MM.1S (cell line): Measurements from ENCODE around the gene ZNF710.
A peak's percentile ranks its signal among the peaks of the same experiment; 100 is the strongest.

Experiments used
- DNase-seq: peaks from one replicate; pipeline ENCODE4 v3.0.0-alpha.2; 2015
- H2AFZ ChIP-seq: fragments of 300-600 bp; sonication (generic); 2 replicates; pipeline ENCODE4 v1.6.0; 2016; ENCODE audit warnings: antibody characterized with exemption, low read length
- H3F3A ChIP-seq: fragments of 300-600 bp; sonication (generic); 2 replicates; pipeline ENCODE4 v1.6.1; 2016; ENCODE audit warnings: mild to moderate bottlenecking, antibody characterized with exemption, low read length, moderate library complexity, mixed read lengths; ENCODE audit not compliant: insufficient read depth
- H3K27ac ChIP-seq: fragments of 300-600 bp; sonication (generic); 2 replicates; pipeline ENCODE4 v1.5.1; 2016; ENCODE audit warnings: mild to moderate bottlenecking, low read length
- H3K27me3 ChIP-seq: fragments of 300-600 bp; sonication (generic); replicated peaks from 2 replicates; pipeline ENCODE4 v1.6.0; 2016; ENCODE audit warnings: low read length; ENCODE audit not compliant: insufficient read depth
- H3K36me3 ChIP-seq: fragments of 300-600 bp; sonication (generic); replicated peaks from 2 replicates; pipeline ENCODE4 v1.6.1; 2016; ENCODE audit warnings: mild to moderate bottlenecking, low read length, mixed read lengths; ENCODE audit not compliant: insufficient read depth
- H3K4me1 ChIP-seq: fragments of 300-600 bp; sonication (generic); 2 replicates; pipeline ENCODE4 v1.6.1; 2016; ENCODE audit warnings: low read length, mixed read lengths
- H3K4me2 ChIP-seq: fragments of 300-600 bp; sonication (generic); 2 replicates; pipeline ENCODE4 v1.6.0; 2016; ENCODE audit warnings: low read depth, low read length
- H3K4me3 ChIP-seq: fragments of 300-600 bp; sonication (generic); 2 replicates; pipeline ENCODE4 v1.5.1; 2016; ENCODE audit warnings: low read length, mixed read lengths
- H3K79me2 ChIP-seq: fragments of 300-600 bp; sonication (generic); 2 replicates; pipeline ENCODE4 v1.6.1; 2016; ENCODE audit warnings: mixed run types, low read length, mixed read lengths
- H3K9ac ChIP-seq: fragments of 300-600 bp; sonication (generic); 2 replicates; pipeline ENCODE4 v1.6.1; 2016; ENCODE audit warnings: low read length, mixed read lengths
- H3K9me2 ChIP-seq: fragments of 300-600 bp; sonication (generic); replicated peaks from 2 replicates; pipeline ENCODE4 v1.6.1; 2016; ENCODE audit warnings: mild to moderate bottlenecking, low read length, mixed read lengths; ENCODE audit not compliant: insufficient read depth
- H3K9me3 ChIP-seq: fragments of 300-600 bp; sonication (generic); replicated peaks from 2 replicates; pipeline ENCODE4 v1.6.1; 2016; ENCODE audit warnings: mild to moderate bottlenecking, low read length, mixed read lengths; ENCODE audit not compliant: insufficient read depth
- H4K20me1 ChIP-seq: fragments of 300-600 bp; sonication (generic); 2 replicates; pipeline ENCODE4 v1.6.1; 2016; ENCODE audit warnings: mild to moderate bottlenecking, low read length, moderate library complexity, mixed read lengths; ENCODE audit not compliant: insufficient read depth
- EZH2 ChIP-seq: fragments of 300-600 bp; sonication (generic); optimal IDR thresholded peaks from 2 replicates; pipeline ENCODE3; 2017; ENCODE audit warnings: low read depth, mild to moderate bottlenecking, antibody characterized with exemption, low read length, mixed read lengths
- EZH2phosphoT487 ChIP-seq: fragments of 300-600 bp; sonication (generic); IDR thresholded peaks from 2 replicates; pipeline ENCODE4 v1.6.1; 2018; ENCODE audit warnings: antibody characterized with exemption, low read length
- TF ChIP-seq, protein P1 (sequence below): fragments of 300-600 bp; sonication (generic); IDR thresholded peaks from 2 replicates; pipeline ENCODE4 v1.5.1; 2016; ENCODE audit warnings: antibody characterized with exemption, low read length, mixed read lengths

The ZNF710 gene

DNA sequence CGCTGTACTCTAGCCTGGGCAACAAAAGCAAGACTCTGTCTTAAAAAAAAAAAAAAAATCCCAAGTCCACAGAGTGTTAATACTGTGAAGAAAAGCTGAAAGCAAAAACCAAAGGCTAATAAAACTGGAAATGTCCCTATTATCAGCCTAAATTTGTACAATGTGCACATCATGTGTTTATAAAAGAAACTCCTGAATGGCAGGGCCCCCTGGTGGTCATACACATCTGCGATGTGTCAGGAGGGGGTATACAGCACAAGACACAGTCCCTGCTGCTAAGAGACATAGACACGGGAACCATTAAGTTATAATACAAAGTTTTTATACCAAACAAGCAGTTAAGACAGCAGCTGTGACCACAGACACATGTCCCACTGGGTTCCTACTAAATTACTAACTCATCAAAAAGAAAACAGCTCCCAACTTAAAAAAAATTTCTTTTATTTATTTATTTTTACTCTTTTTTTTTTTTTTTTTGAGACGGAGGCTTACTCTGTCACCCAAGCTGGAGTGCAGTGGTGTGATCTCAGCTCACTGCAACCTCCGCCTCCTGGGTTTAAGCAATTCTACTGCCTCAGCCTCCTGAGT is 70.2 kb downstream of the ZNF710 start:
- Histone ChIP-seq H3K27me3 (no peaks in the 10 kb centered on the region), H3K27ac (peak overlapping the region; percentile 97; the same call in 1 of the 2 replicates), H3K9ac (no peak overlapping the region), H3K4me2 (no peak overlapping the region), H3K36me3 (no peaks in the 10 kb centered on the region; the same call in 1 of the 2 replicates), H4K20me1 (no peaks in the 10 kb centered on the region), H2AFZ (no peak overlapping the region), H3K79me2 (peaks cover 21% of the 10 kb centered on the region), H3K9me3 (no peaks in the 10 kb centered on the region), H3K4me3 (no peak overlapping the region), H3K9me2 (no peaks in the 10 kb centered on the region), H3F3A (peaks cover 59% of the 10 kb centered on the region), H3K4me1 (peaks cover 63% of the 10 kb centered on the region)
- TF ChIP-seq EZH2phosphoT487: no peak
- TF ChIP-seq EZH2: no peak
- TF ChIP-seq, protein P1, sequence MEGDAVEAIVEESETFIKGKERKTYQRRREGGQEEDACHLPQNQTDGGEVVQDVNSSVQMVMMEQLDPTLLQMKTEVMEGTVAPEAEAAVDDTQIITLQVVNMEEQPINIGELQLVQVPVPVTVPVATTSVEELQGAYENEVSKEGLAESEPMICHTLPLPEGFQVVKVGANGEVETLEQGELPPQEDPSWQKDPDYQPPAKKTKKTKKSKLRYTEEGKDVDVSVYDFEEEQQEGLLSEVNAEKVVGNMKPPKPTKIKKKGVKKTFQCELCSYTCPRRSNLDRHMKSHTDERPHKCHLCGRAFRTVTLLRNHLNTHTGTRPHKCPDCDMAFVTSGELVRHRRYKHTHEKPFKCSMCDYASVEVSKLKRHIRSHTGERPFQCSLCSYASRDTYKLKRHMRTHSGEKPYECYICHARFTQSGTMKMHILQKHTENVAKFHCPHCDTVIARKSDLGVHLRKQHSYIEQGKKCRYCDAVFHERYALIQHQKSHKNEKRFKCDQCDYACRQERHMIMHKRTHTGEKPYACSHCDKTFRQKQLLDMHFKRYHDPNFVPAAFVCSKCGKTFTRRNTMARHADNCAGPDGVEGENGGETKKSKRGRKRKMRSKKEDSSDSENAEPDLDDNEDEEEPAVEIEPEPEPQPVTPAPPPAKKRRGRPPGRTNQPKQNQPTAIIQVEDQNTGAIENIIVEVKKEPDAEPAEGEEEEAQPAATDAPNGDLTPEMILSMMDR: peak; percentile 83
- peak; percentile 87 for DNase-seq

DNA sequence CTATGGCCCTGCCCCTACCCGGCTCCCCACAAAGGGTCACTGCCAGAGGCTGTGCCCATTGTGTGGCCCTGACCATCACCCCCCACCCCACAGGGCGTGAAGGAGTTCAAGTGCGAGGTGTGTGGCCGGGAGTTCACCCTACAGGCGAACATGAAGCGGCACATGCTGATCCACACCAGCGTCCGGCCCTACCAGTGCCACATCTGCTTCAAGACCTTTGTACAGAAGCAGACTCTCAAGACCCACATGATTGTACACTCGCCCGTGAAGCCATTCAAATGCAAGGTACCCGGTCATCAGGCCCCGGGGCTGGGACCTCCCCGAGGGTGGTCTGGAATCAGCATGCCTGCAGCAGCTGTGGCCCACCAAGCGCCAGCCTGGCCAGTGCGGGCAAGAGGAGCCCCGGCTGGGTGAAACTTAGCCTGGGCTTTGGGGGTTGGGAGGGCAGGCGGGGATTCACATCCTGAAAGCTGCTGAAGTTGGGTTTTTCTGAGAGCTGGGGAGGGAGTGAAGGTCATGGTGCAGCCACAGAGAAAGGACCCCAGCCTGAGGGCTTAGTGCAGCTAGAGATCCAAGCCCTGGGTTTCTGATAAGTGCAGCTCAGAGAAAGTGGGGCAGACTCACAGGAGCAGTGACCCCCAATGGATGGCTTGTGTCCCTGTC is 72.0 kb downstream of the ZNF710 start:
- DNase-seq: peak; percentile 86
- H3F3A ChIP-seq: peaks cover 66% of the 10 kb centered on the region
- peak overlapping the region; percentile 61 for H3K9ac ChIP-seq
- TF ChIP-seq EZH2 (no peak), EZH2phosphoT487 (no peak)
- TF ChIP-seq, protein P1: peak; percentile 39
- no peaks in the 10 kb centered on the region for H4K20me1 ChIP-seq
- H3K4me2 ChIP-seq: peak overlapping the region; percentile 60
- no peak overlapping the region for H2AFZ ChIP-seq
- peaks cover 69% of the 10 kb centered on the region for H3K4me1 ChIP-seq
- peaks cover 15% of the 10 kb centered on the region for H3K79me2 ChIP-seq
- no peaks in the 10 kb centered on the region; the same call in 1 of the 2 replicates for H3K36me3 ChIP-seq
- H3K27ac ChIP-seq: peak overlapping the region; percentile 97
- no peaks in the 10 kb centered on the region for H3K27me3 ChIP-seq
- no peaks in the 10 kb centered on the region for H3K9me2 ChIP-seq
- H3K4me3 ChIP-seq: peak overlapping the region; percentile 21; the same call in 1 of the 2 replicates
- no peaks in the 10 kb centered on the region for H3K9me3 ChIP-seq

DNA sequence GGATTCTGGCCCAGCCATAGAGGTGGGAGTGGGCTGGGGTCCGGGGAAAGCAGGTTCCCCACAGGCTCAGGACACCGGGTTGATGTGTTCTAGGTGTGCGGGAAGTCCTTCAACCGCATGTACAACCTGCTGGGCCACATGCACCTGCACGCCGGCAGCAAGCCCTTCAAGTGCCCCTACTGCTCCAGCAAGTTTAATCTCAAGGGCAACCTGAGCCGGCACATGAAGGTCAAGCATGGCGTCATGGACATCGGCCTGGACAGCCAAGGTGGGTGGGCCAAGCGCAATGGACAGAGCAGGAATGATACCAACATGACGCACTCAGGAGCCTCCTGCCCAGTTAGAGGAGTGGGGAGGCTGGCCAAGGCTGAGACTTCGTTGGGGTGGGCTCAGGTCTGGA is 72.9 kb downstream of the ZNF710 start:
- H3K27ac ChIP-seq: peak overlapping the region; percentile 97
- H3F3A ChIP-seq: peaks cover 66% of the 10 kb centered on the region
- no peaks in the 10 kb centered on the region for H3K36me3 ChIP-seq

More for the DNA sequence above, 72.9 kb downstream of the ZNF710 start:
- Histone ChIP-seq H3K79me2 (peaks cover 12% of the 10 kb centered on the region; the same call in 1 of the 2 replicates), H2AFZ (no peak overlapping the region), H3K9me2 (no peaks in the 10 kb centered on the region), H4K20me1 (no peaks in the 10 kb centered on the region), H3K4me3 (no peak overlapping the region), H3K4me2 (0 out of 2 replicates have a peak overlapping the region, but pooled peaks have one; percentile 74), H3K9ac (no peak overlapping the region), H3K4me1 (peaks cover 69% of the 10 kb centered on the region), H3K27me3 (no peaks in the 10 kb centered on the region), H3K9me3 (no peaks in the 10 kb centered on the region)
- DNase-seq: peak; percentile 4
- TF ChIP-seq EZH2phosphoT487: no peak
- TF ChIP-seq, protein P1: no peak
- no peak for TF ChIP-seq EZH2
